GM23338 (cell line): Measurements from ENCODE around the gene POU5F1. TPM values are rescaled to one million over a fixed set of nuclear protein-coding genes. Genes with fewer than 3 reads are reported as not detected.

Source experiments
- ATAC-seq: fragments of 200-7000 bp; cut with Tn5 transposase; 3 replicates; pipeline ENCODE4 v1.9.1; 2020
- DNase-seq: peaks from one replicate; pipeline ENCODE4 v3.0.0-alpha.2; 2015; ENCODE audit warnings: low spot score
- H2AFZ ChIP-seq: fragments of 200-600 bp; sonication (generic); 2 replicates; pipeline ENCODE4 v1.8.0; 2016; ENCODE audit warnings: antibody characterized with exemption, mild to moderate bottlenecking, moderate library complexity
- H3F3A ChIP-seq: fragments of 200-600 bp; sonication (generic); replicated peaks from 2 replicates; pipeline ENCODE4 v1.8.0; 2017; ENCODE audit warnings: antibody characterized with exemption, mixed run types, low read depth
- H3K27ac ChIP-seq: fragments of 200-600 bp; sonication (generic); 2 replicates; pipeline ENCODE4 v1.6.1; 2016; ENCODE audit warnings: low read depth
- H3K27me3 ChIP-seq: fragments of 200-600 bp; sonication (generic); 2 replicates; pipeline ENCODE4 v1.8.0; 2016; ENCODE audit warnings: mild to moderate bottlenecking, mixed run types, moderate library complexity; ENCODE audit not compliant: insufficient read depth
- H3K36me3 ChIP-seq: fragments of 200-600 bp; sonication (generic); 2 replicates; pipeline ENCODE4 v1.8.0; 2016; ENCODE audit warnings: mild to moderate bottlenecking; ENCODE audit not compliant: insufficient read depth
- H3K4me1 ChIP-seq: fragments of 200-600 bp; sonication (generic); 2 replicates; pipeline ENCODE4 v1.8.0; 2016; ENCODE audit warnings: mild to moderate bottlenecking, moderate library complexity; ENCODE audit not compliant: insufficient read depth
- H3K4me2 ChIP-seq: fragments of 200-600 bp; sonication (generic); 2 replicates; pipeline ENCODE4 v1.7.1; 2017; ENCODE audit warnings: mixed run types
- H3K4me3 ChIP-seq: fragments of 200-600 bp; sonication (generic); 2 replicates; pipeline ENCODE4 v1.6.1; 2016; ENCODE audit warnings: mixed run types
- H3K79me2 ChIP-seq: fragments of 200-600 bp; sonication (generic); replicated peaks from 2 replicates; pipeline ENCODE4 v1.8.0; 2017; ENCODE audit warnings: mild to moderate bottlenecking; ENCODE audit not compliant: insufficient read depth
- H3K9me2 ChIP-seq: fragments of 200-600 bp; sonication (generic); 2 replicates; pipeline ENCODE4 v1.8.0; 2017; ENCODE audit not compliant: insufficient read depth
- H4K20me1 ChIP-seq: fragments of 200-600 bp; sonication (generic); replicated peaks from 2 replicates; pipeline ENCODE4 v1.8.0; 2017; ENCODE audit warnings: mild to moderate bottlenecking; ENCODE audit not compliant: insufficient read depth
- H3K27ac Mint-ChIP-seq: 2 replicates; pipeline ENCODE4 v1.8.0; 2020; ENCODE audit warnings: inconsistent platforms, mild to moderate bottlenecking, moderate library complexity, mixed read lengths
- H3K27me3 Mint-ChIP-seq: 3 replicates; pipeline ENCODE4 v1.8.0; 2022; ENCODE audit warnings: low read depth, mild to moderate bottlenecking, moderate library complexity, mixed read lengths, inconsistent platforms; ENCODE audit not compliant: insufficient read depth, poor library complexity
- H3K36me3 Mint-ChIP-seq: 3 replicates; pipeline ENCODE4 v1.8.0; 2021; ENCODE audit warnings: low read depth, mild to moderate bottlenecking, inconsistent platforms, moderate library complexity, mixed read lengths
- H3K4me1 Mint-ChIP-seq: 3 replicates; pipeline ENCODE4 v1.8.0; 2020; ENCODE audit warnings: mild to moderate bottlenecking, inconsistent platforms, mixed read lengths
- H3K4me3 Mint-ChIP-seq: 3 replicates; pipeline ENCODE4 v1.8.0; 2021; ENCODE audit warnings: moderate library complexity, mild to moderate bottlenecking, inconsistent platforms, mixed read lengths
- H3K9me3 Mint-ChIP-seq: 3 replicates; pipeline ENCODE4 v1.8.0; 2020; ENCODE audit warnings: moderate library complexity, mild to moderate bottlenecking, inconsistent platforms, mixed read lengths
- CREB1 ChIP-seq: fragments of 250-450 bp; sonication (Bioruptor Pico); IDR thresholded peaks from 2 replicates; pipeline ENCODE4 v1.5.0; 2020; ENCODE audit warnings: low read depth, mild to moderate bottlenecking, moderate library complexity
- ETS1 ChIP-seq: IDR thresholded peaks from 2 replicates; pipeline ENCODE4 v1.6.1; 2016; ENCODE audit warnings: antibody characterized with exemption
- EZH2 ChIP-seq: fragments of 200-600 bp; sonication (generic); IDR thresholded peaks from one replicate; pipeline ENCODE4 v1.8.0; 2017; ENCODE audit warnings: antibody characterized with exemption, mild to moderate bottlenecking, low read depth; ENCODE audit not compliant: unreplicated experiment
- EZH2phosphoT487 ChIP-seq: fragments of 200-600 bp; sonication (generic); IDR thresholded peaks from one replicate; pipeline ENCODE4 v1.8.1; 2018; ENCODE audit warnings: antibody characterized with exemption; ENCODE audit not compliant: unreplicated experiment
- JUNB ChIP-seq: IDR thresholded peaks from one replicate; pipeline ENCODE4 v1.6.1; 2016; ENCODE audit warnings: antibody characterized with exemption; ENCODE audit not compliant: unreplicated experiment
- NANOG ChIP-seq: IDR thresholded peaks from 2 replicates; pipeline ENCODE4 v1.6.1; 2016; ENCODE audit warnings: antibody characterized with exemption, borderline replicate concordance
- POLR2AphosphoS5 ChIP-seq: IDR thresholded peaks from 2 replicates; pipeline ENCODE4 v1.6.1; 2016; ENCODE audit warnings: antibody characterized with exemption, low read depth
- REST ChIP-seq: IDR thresholded peaks from one replicate; pipeline ENCODE4 v1.6.1; 2018; ENCODE audit warnings: antibody characterized with exemption; ENCODE audit not compliant: unreplicated experiment
- STAT1 ChIP-seq: IDR thresholded peaks from one replicate; pipeline ENCODE4 v1.6.1; 2016; ENCODE audit warnings: antibody characterized with exemption; ENCODE audit not compliant: unreplicated experiment
- ZNF114 ChIP-seq: fragments of 250-450 bp; sonication (Bioruptor Pico); IDR thresholded peaks from 2 replicates; pipeline ENCODE4 v1.5.0; 2020; ENCODE audit warnings: mild to moderate bottlenecking, moderate library complexity
- ZNF331 ChIP-seq: fragments of 250-450 bp; sonication (Bioruptor Pico); IDR thresholded peaks from 2 replicates; pipeline ENCODE4 v1.5.0; 2020; ENCODE audit warnings: low read depth, mild to moderate bottlenecking, moderate library complexity
- ZNF462 ChIP-seq: fragments of 250-450 bp; sonication (Bioruptor Pico); IDR thresholded peaks from 2 replicates; pipeline ENCODE4 v1.5.0; 2020; ENCODE audit warnings: mild to moderate bottlenecking, moderate library complexity
- polyA plus RNA-seq: library from polyadenylated mRNA; unstranded; fragments of >200 nt; fragmentation: Nextera tagmentation; extraction: Ambion mirVana; gene quantifications from 2 replicates; pipeline ENCODE4 v1.2.1, GENCODE V29; 2016
- total RNA-seq: library from RNA; depleted of rRNA; stranded (reverse); fragments of >200 nt; shearing (Covaris generic); gene quantifications from 2 replicates; pipeline ENCODE4 v1.2.3, GENCODE V29; 2014
- TF ChIP-seq, protein P1 (sequence below), 2 experiments: fragments of 200-600 bp in 1 of 2; sonication (generic) in 1 of 2; conservative IDR thresholded peaks; 2 replicates each; pipeline versions ENCODE4 v1.5.1 to v1.6.1; 2016 to 2017; ENCODE audit warnings: antibody characterized with exemption in 2 of 2, low read depth in 2 of 2, mild to moderate bottlenecking in 2 of 2, moderate library complexity in 1 of 2

The POU5F1 gene
- total and polyA plus RNA-seq, 2 experiments from 2014 or later: 1,839 to 3,419 TPM

- ATAC-seq (no peak), DNase-seq (no peak)
- Mint-ChIP-seq H3K9me3 (no peaks in the 10 kb centered on the region; the same call in 2 of the 3 replicates), H3K36me3 (peaks cover 57% of the 10 kb centered on the region), H3K4me3 (peak overlapping the region; percentile 95), H3K27ac (peak overlapping the region; percentile 92), H3K27me3 (peaks cover 34% of the 10 kb centered on the region), H3K4me1 (peaks cover 57% of the 10 kb centered on the region)
- H3K4me3 ChIP-seq: peak overlapping the region; percentile 100
- H3K27me3 ChIP-seq: no peaks in the 10 kb centered on the region
- peaks cover 38% of the 10 kb centered on the region for H3F3A ChIP-seq
- H2AFZ ChIP-seq: no peak overlapping the region
- peak overlapping the region; percentile 100 for H3K4me2 ChIP-seq
- peak overlapping the region; percentile 100 for H3K27ac ChIP-seq
- peaks cover 53% of the 10 kb centered on the region for H4K20me1 ChIP-seq
- H3K79me2 ChIP-seq: peaks cover 75% of the 10 kb centered on the region
- peaks cover 49% of the 10 kb centered on the region for H3K4me1 ChIP-seq
- TF ChIP-seq ZNF462 (CRISPR knock-in tag): no peak
- no peak for TF ChIP-seq POLR2AphosphoS5
- TF ChIP-seq ETS1: no peak
- TF ChIP-seq, protein P1, sequence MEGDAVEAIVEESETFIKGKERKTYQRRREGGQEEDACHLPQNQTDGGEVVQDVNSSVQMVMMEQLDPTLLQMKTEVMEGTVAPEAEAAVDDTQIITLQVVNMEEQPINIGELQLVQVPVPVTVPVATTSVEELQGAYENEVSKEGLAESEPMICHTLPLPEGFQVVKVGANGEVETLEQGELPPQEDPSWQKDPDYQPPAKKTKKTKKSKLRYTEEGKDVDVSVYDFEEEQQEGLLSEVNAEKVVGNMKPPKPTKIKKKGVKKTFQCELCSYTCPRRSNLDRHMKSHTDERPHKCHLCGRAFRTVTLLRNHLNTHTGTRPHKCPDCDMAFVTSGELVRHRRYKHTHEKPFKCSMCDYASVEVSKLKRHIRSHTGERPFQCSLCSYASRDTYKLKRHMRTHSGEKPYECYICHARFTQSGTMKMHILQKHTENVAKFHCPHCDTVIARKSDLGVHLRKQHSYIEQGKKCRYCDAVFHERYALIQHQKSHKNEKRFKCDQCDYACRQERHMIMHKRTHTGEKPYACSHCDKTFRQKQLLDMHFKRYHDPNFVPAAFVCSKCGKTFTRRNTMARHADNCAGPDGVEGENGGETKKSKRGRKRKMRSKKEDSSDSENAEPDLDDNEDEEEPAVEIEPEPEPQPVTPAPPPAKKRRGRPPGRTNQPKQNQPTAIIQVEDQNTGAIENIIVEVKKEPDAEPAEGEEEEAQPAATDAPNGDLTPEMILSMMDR (conservative IDR thresholded peaks at IDR 0.05; ENCODE audit: low read depth in 2 of 2): no peak
- TF ChIP-seq REST: no peak
- TF ChIP-seq JUNB: no peak
- TF ChIP-seq EZH2: no peak
- TF ChIP-seq NANOG: no peak
- no peak for TF ChIP-seq CREB1 (CRISPR knock-in tag)
- no peak for TF ChIP-seq EZH2phosphoT487
- TF ChIP-seq ZNF114: no peak
- no peak for TF ChIP-seq ZNF331 (CRISPR knock-in tag)
- no peak for TF ChIP-seq STAT1
- H3K36me3 ChIP-seq: peaks cover 27% of the 10 kb centered on the region
- no peaks in the 10 kb centered on the region for H3K9me2 ChIP-seq
Measured at GRCh38 chr6:31169123-31169857, 1.2 kb downstream of the POU5F1 start.
